ENCODE measurements around the gene CDKL2.

GRCh38 chr4:75662626-75663025 is 32.3 kb upstream of the CDKL2 start:
- TF ChIP-seq CTCF (optimal IDR thresholded peaks at IDR 0.05 in 1 of 3, IDR thresholded peaks at IDR 0.05 in 1 of 3, conservative IDR thresholded peaks at IDR 0.05 in 1 of 3; ENCODE audit: extremely low read depth in 1 of 3, insufficient read depth in 2 of 3, low read length in 3 of 3), result no peak
- TF ChIP-seq EZH2 (IDR thresholded peaks at IDR 0.05; ENCODE audit: low read length), result no peak
